C4-2B (cell line): Measurements from ENCODE around the gene ANKRD6.

ENCODE experiments used
- ZFX ChIP-seq: fragments of 450-650 bp; IDR thresholded peaks from 2 replicates; pipeline ENCODE4 v1.6.1; 2017
- TF ChIP-seq, protein P1 (sequence below): fragments of 450-650 bp; conservative IDR thresholded peaks from 2 replicates; pipeline ENCODE4 v1.5.1; 2017; ENCODE audit warnings: mild to moderate bottlenecking

DNA sequence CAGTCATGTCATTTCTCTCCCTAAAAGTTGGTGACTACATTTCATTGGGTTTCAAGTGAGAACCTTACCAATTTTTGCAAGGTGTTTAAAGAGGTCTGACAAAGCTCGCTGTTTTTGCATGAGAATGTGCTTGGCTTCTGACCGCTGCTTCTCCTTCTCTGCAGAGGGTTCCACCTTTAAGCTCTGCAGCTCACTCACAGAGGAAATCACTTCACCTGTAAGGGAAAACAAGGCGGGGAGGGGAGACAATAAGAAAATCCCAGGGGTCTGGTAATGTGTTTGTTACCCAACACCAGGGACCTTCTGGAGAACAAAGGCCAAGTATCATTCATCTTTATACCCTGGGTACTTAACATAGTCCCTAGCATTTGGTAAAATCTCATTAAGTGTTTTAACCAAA is 245.6 kb downstream of the ANKRD6 start:
- TF ChIP-seq, protein P1, sequence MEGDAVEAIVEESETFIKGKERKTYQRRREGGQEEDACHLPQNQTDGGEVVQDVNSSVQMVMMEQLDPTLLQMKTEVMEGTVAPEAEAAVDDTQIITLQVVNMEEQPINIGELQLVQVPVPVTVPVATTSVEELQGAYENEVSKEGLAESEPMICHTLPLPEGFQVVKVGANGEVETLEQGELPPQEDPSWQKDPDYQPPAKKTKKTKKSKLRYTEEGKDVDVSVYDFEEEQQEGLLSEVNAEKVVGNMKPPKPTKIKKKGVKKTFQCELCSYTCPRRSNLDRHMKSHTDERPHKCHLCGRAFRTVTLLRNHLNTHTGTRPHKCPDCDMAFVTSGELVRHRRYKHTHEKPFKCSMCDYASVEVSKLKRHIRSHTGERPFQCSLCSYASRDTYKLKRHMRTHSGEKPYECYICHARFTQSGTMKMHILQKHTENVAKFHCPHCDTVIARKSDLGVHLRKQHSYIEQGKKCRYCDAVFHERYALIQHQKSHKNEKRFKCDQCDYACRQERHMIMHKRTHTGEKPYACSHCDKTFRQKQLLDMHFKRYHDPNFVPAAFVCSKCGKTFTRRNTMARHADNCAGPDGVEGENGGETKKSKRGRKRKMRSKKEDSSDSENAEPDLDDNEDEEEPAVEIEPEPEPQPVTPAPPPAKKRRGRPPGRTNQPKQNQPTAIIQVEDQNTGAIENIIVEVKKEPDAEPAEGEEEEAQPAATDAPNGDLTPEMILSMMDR = no peak
- TF ChIP-seq ZFX = no peak
